ENCODE data around the gene ACAD9. TPM values are rescaled to one million over a fixed set of nuclear protein-coding genes. Genes with fewer than 3 reads are reported as not detected.

Gene ACAD9
- total RNA-seq, 2 experiments from 2014 or later: 60.0 to 70.7 TPM

DNA sequence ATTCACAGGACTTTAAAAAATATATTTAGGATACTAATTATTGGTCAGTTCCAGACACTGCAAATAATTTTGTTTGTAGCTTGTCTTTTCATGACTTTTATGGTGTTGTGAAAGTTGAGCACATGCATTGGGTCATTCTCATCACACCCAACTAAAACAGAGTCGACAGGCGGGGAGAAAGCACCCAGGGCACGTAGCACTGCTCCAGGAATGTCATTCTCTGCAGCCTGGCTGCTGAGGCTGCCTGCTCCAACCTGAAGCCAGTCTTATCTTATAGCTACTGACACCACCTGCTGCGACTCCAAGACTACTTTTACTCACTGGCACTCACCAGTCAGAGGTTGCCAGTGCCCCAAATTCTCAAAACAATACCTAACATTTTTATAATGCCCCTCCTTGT lies 56.9 kb downstream of the ACAD9 start:
- Mint-ChIP-seq H3K4me1 (no peaks in the 10 kb centered on the region), H3K36me3 (ENCODE audit: low read depth) (no peaks in the 10 kb centered on the region), H3K9me3 (ENCODE audit: low read depth) (no peaks in the 10 kb centered on the region), H3K4me3 (no peak overlapping the region), H3K27ac (no peak overlapping the region), H3K27me3 (no peaks in the 10 kb centered on the region)
- ChIA-PET CTCF (interaction anchor here (0.5 to 2.2 kb wide), 2 partner anchors 34 to 410 kb away, joined by 3 to 10 read pairs; no protein-coding TSS in a partner anchor), POLR2A (no interaction called here)
- ATAC-seq (no peak), DNase-seq (no peak)
- intact Hi-C loops (cut with DNase I, micrococcal nuclease): no loop called here

DNA sequence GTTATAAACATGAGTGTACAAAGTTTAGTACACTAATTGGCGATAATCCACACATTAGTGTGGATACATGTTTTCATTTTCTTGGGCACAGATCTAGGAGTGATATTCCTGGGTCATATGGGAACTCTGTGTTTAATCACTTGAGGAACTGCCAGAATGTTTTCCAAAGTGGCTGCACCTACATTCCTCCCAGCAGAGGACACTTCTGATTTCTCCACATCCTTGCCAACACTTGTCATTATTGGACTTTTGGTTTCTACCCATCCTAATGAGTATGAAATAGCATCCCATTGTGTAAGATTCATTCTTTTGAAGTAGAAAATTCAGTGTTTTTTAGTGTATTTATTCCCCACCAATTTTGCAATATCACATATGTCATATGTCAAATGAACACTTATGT lies 60.8 kb downstream of the ACAD9 start:
- H3K4me3 Mint-ChIP-seq: no peak overlapping the region
- no peaks in the 10 kb centered on the region for H3K36me3 Mint-ChIP-seq (ENCODE audit: low read depth)
- H3K9me3 Mint-ChIP-seq (ENCODE audit: low read depth): no peaks in the 10 kb centered on the region
- POLR2A ChIA-PET: no interaction called here
- DNase-seq: no peak
- ATAC-seq: no peak
- CTCF ChIA-PET: no interaction called here
- intact Hi-C loops (cut with DNase I, micrococcal nuclease): no loop called here
- no peaks in the 10 kb centered on the region for H3K4me1 Mint-ChIP-seq
- H3K27ac Mint-ChIP-seq: no peak overlapping the region
- no peaks in the 10 kb centered on the region for H3K27me3 Mint-ChIP-seq

DNA sequence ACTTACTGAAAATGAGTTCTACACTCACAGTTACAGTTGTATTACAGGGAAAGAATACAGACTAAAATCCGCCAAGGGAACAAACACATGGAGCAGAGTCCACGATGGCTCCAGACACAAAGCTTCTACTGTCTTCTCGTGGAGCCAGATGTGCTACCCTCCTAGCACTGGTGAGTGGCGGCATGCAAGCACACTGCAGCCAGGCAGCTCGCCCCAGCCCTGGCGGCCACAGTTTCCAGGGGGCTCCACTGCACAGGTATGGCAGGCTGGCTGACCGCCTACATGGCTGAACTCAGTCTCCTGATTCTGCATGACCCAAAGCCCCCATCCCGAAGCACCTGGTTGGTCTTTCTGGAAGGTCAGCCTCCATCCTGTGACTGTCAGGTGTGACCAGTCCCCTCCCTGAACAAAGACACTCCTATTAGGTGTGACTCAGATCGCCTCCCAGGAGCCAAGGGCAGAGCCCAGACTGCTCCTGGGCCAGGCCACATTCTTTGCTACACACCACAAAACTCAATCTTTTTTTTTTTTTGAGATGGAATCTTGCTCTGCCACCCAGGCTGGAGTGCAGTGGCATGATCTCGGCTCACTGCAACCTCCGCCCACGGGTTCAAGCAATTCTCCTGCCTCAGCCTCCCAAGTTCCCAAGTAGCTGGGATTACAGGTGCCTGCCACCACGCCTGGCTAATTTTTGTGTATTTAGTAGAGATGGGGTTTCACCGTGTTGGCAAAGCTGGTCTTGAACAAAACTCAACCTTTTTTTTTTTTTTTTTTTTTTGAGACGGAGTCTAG lies 62.9 kb downstream of the ACAD9 start:
- H3K9me3 Mint-ChIP-seq (ENCODE audit: low read depth): no peaks in the 10 kb centered on the region

DNA sequence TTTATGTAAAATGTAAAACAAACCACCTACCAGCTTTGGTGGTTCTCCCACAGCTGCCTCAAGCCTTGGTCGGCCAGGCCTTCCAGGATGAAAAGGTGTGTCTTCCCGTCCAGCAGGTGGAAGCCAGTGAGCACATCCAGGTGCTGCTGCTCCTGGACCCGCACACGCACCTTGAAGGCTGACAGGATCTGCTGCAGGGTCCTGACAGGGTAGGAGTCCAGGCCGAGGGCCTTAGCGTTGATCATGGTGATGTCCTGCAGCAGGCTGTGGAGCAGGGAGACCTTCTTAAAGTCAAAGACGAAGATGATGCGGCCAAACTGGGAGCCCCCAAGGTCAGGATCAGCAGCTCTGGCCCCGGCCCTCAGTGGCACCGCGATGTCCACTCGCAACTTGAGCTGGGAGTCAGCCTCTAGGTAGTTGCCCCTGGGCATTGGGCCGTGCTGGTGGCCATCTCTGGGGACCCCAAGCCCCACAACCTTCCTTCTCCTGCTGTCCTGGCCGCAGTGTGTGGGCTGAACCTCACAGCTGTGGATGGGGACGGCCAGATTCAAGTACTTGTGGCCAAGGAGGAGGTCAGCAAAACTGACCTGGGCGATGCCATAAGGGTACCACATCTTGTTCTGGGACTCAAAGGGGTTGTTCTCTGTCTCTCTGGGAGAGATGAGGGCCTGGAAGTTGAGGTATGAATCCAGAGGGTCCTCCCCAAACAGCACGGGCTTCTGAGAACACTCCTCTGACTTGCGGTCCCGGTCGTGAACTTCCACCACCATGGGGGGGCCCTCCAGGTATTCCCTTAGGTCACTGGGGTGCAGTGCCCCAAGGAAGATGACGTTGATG lies 65.8 kb downstream of the ACAD9 start:
- POLR2A ChIA-PET: no interaction called here

More for the DNA sequence above, 62.9 kb downstream of the ACAD9 start:
- Mint-ChIP-seq H3K36me3 (ENCODE audit: low read depth) (no peaks in the 10 kb centered on the region), H3K4me3 (no peak overlapping the region), H3K4me1 (no peaks in the 10 kb centered on the region), H3K27me3 (no peaks in the 10 kb centered on the region), H3K27ac (no peak overlapping the region)
- DNase-seq (no peak), ATAC-seq (no peak)
- intact Hi-C loops (cut with DNase I, micrococcal nuclease): no loop called here
- ChIA-PET POLR2A (no interaction called here), CTCF (interaction anchor here (0.5 to 1.1 kb wide), 2 partner anchors 27 to 325 kb away, joined by 3 read pairs; no protein-coding TSS in a partner anchor)

DNA sequence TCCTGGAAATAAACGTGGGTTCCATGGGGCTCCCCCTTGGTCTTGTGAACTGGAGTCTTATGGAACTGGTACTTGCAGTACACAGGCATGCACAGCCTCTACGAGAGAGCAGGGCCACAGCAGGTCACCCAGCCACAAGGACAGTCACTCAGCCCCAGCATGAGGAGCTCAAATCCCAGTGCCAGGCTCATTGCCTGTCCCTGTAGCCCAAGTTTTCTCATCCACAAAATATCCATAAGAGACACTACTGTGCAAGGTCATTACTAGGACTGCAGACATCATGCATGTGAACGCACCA lies 66.4 kb downstream of the ACAD9 start:
- ChIA-PET CTCF (interaction anchor here (2.1 kb wide), 1 partner anchor 24 kb away, joined by 6 read pairs; no protein-coding TSS in a partner anchor), POLR2A (no interaction called here)
- intact Hi-C loops (cut with DNase I, micrococcal nuclease): no loop called here
- ATAC-seq (no peak), DNase-seq (no peak)
- H3K27ac Mint-ChIP-seq: no peak overlapping the region
- no peak overlapping the region for H3K4me3 Mint-ChIP-seq
- H3K4me1 Mint-ChIP-seq: no peaks in the 10 kb centered on the region
- no peaks in the 10 kb centered on the region for H3K9me3 Mint-ChIP-seq (ENCODE audit: low read depth)
- H3K36me3 Mint-ChIP-seq (ENCODE audit: low read depth): no peaks in the 10 kb centered on the region
- no peaks in the 10 kb centered on the region for H3K27me3 Mint-ChIP-seq

More for the DNA sequence above, 65.8 kb downstream of the ACAD9 start:
- ATAC-seq (no peak), DNase-seq (no peak)
- H3K4me3 Mint-ChIP-seq: no peak overlapping the region
- no peak overlapping the region for H3K27ac Mint-ChIP-seq
- H3K4me1 Mint-ChIP-seq: no peaks in the 10 kb centered on the region
- no peaks in the 10 kb centered on the region for H3K36me3 Mint-ChIP-seq (ENCODE audit: low read depth)
- intact Hi-C loops (cut with DNase I, micrococcal nuclease): no loop called here
- no peaks in the 10 kb centered on the region for H3K9me3 Mint-ChIP-seq (ENCODE audit: low read depth)
- CTCF ChIA-PET: interaction anchor here (0.6 to 2.1 kb wide), 2 partner anchors 22 to 25 kb away, joined by 4 to 6 read pairs; no protein-coding TSS in a partner anchor
- H3K27me3 Mint-ChIP-seq: no peaks in the 10 kb centered on the region

DNA sequence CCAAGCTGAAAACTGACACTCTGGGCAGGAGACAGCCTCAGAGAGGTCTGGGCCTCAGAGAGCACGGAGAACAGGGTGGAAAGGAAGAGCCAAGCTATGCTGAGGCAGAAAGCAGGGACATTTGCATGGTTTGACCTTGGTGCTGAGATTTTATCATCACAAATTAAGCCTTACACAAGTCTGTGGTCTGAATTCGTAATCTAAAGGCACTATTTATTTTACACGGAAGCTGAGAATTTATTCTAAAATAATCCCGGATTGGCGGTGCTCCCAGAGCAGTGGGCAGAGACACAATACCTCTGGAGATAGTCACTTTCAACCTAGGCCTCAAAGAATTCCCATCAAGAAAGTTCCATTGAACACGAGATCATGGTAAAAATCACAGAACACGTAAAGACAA lies 67.0 kb downstream of the ACAD9 start:
- no peak overlapping the region for H3K27ac Mint-ChIP-seq
- ChIA-PET POLR2A (no interaction called here), CTCF (interaction anchor here (2.1 kb wide), 1 partner anchor 24 kb away, joined by 6 read pairs; no protein-coding TSS in a partner anchor)
- intact Hi-C loops (cut with DNase I, micrococcal nuclease): no loop called here
- H3K27me3 Mint-ChIP-seq: no peaks in the 10 kb centered on the region
- H3K4me3 Mint-ChIP-seq: no peak overlapping the region
- DNase-seq (no peak), ATAC-seq (no peak)
- no peaks in the 10 kb centered on the region for H3K9me3 Mint-ChIP-seq (ENCODE audit: low read depth)
- no peaks in the 10 kb centered on the region for H3K36me3 Mint-ChIP-seq (ENCODE audit: low read depth)
- no peaks in the 10 kb centered on the region for H3K4me1 Mint-ChIP-seq

DNA sequence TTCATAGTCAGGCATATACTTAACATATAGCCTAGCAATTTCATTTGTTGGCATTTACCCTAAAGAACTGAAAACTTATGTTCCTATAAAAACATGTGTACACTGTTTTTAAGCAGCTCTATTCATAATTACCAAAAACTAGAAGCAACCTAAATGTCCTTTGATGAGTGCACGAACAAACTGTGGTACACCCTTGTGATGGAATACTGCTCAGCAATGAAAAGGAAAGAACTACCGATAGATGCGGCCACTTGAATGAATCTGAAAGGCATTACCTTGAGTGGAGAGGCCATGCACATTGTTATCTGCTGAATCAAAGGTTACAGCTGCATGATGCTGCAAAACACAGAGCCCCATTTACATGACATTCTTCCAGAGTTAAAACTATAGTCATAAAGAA lies 69.7 kb downstream of the ACAD9 start:
- POLR2A ChIA-PET: no interaction called here
- ATAC-seq (no peak), DNase-seq (no peak)
- H3K4me1 Mint-ChIP-seq: no peaks in the 10 kb centered on the region
- H3K27me3 Mint-ChIP-seq: no peaks in the 10 kb centered on the region
- H3K27ac Mint-ChIP-seq: no peak overlapping the region
- H3K4me3 Mint-ChIP-seq: no peak overlapping the region
- no peaks in the 10 kb centered on the region for H3K36me3 Mint-ChIP-seq (ENCODE audit: low read depth)
- CTCF ChIA-PET: interaction anchor here (1.2 to 2.5 kb wide), 2 partner anchors 21 to 297 kb away, joined by 3 to 12 read pairs; no protein-coding TSS in a partner anchor
- intact Hi-C loops (cut with DNase I, micrococcal nuclease): no loop called here
- H3K9me3 Mint-ChIP-seq (ENCODE audit: low read depth): no peaks in the 10 kb centered on the region

DNA sequence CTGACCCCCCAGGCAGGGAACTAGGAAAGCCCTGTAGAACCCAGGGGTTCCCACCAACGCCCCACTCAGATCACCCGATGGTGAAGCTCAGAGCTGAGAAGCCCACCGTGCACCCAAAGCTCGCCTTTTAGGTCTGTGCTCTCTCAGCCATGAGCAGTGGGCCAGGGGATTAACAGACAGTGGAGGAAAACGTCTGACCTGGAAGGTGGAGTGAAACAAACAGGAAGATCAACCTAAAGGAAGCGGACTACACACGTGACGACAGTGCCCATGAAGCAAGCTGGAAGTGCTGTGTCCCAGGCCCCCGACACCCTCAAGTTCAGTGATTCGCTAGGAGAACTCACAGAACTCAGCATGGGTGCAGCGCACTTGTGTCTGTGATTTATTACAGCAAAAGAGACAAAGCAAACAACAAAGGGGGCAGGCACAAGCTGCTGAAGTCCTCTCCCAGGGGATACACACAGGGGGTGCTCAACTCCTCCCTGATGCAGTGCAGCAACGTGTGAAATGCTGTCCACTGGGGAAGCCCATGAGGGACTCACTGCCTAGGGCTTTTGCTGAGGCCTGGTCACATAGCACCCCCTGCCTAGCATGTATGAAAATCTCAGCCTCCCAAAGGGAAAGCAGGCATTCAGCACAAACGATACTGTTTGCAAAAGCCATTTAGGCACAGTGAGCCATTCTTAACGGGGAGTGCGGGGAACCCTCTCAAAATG lies 71.0 kb downstream of the ACAD9 start:
- H3K4me1 Mint-ChIP-seq: no peaks in the 10 kb centered on the region
- H3K4me3 Mint-ChIP-seq: no peak overlapping the region
- H3K9me3 Mint-ChIP-seq (ENCODE audit: low read depth): no peaks in the 10 kb centered on the region
- H3K27me3 Mint-ChIP-seq: no peaks in the 10 kb centered on the region
- ATAC-seq (peak; percentile 89), DNase-seq (peak; percentile 61)
- ChIA-PET POLR2A (no interaction called here), CTCF (interaction anchor here (0.6 to 2.5 kb wide), 5 partner anchors 12 to 274 kb away, joined by 3 to 12 read pairs (median 3); no protein-coding TSS in a partner anchor)
- H3K36me3 Mint-ChIP-seq (ENCODE audit: low read depth): no peaks in the 10 kb centered on the region
- intact Hi-C loops (cut with DNase I, micrococcal nuclease): loop anchor here in 1 of 2 experiments (5.0 kb wide), 2 partner anchors 268 to 333 kb away; no protein-coding TSS in a partner anchor
- no peak overlapping the region for H3K27ac Mint-ChIP-seq

DNA sequence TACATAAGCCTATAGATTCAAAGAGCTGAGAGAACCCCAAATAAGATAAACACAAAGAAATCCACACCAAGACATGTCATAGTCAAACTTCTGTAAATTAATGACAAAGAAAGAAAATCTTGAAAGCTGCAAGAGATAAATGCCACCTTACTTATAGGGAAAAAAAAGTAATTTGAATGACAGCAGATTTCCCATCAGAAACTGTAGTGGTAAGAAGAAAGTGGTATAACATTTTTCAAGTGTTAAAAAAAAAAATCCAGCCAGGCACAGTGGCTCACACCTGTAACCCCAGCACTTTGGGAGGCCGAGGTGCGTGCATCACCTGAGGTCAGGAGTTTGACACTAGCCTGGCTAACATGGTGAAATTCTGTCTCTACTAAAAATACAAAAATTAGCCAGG lies 77.0 kb downstream of the ACAD9 start:
- ChIA-PET CTCF (no interaction called here), POLR2A (no interaction called here)
- DNase-seq (no peak), ATAC-seq (no peak)
- H3K27me3 Mint-ChIP-seq: no peaks in the 10 kb centered on the region
- no peaks in the 10 kb centered on the region for H3K4me1 Mint-ChIP-seq
- intact Hi-C loops (cut with DNase I, micrococcal nuclease): no loop called here
- no peak overlapping the region for H3K27ac Mint-ChIP-seq
- no peaks in the 10 kb centered on the region for H3K36me3 Mint-ChIP-seq (ENCODE audit: low read depth)
- peaks cover 3% of the 10 kb centered on the region for H3K9me3 Mint-ChIP-seq (ENCODE audit: low read depth)
- no peak overlapping the region for H3K4me3 Mint-ChIP-seq
